ENCODE results near the gene RAB26. TPM values are rescaled to one million over a fixed set of nuclear protein-coding genes. Genes with fewer than 3 reads are reported as not detected.

RAB26 gene
- total and polyA plus RNA-seq, 2 of the 13 experiments (the other 11 are each of a cell fraction or from before 2014, with no cell fraction given) = 0.86 to 3.6 TPM

DNA sequence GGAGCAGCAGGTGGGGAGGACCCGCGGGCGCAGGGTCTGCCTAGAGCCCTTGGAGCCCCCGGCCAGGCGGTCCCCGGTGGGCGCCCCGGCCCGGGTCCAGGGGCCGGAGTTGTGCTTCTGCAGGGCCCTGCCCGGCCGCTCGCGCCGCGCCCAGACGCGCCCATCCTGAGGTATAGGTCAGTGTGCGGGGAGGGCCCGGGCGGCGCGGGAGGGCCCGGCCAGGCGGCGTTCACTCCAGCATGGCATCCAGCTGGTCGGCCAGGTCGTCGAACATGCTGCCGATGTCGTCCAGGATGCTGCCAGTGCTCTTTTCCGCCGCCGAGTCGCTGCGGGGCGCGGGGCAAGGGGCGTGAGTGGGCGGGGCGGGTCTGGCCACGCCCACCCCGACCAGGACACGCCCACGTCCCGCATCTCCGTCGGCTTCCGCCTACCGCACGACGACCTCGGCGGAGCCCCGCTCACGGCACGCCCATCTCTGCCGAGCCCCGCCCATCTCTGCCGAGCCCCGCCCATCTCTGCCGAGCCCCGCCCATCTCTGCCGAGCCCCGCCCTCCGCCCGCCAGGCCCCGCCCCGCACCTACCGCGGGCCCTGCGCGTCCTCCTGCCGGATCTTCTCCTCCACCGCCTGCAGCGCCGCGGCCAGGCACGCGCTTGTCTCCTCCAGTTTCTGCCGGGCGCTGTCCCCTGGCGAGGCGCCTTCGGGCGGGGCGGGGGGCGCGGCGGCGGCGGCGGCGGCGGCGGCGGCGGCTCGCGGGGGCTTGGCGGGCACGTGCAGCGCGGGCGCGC lies 30.1 kb downstream of the RAB26 start:
- POLR2A ChIA-PET = interaction anchor here (1.7 kb wide), 1 partner anchor 23 kb away, joined by 5 read pairs; the partner anchor contains the start of gene TRAF7
- intact Hi-C loops (cut with micrococcal nuclease; ENCODE audit: unreplicated experiment) (no loop called here), in situ Hi-C loops (cut with HindIII; ENCODE audit: extremely low pct_ligation_motif_present, low pct_unique_long_range_greater_than_20kb) (no loop called here)
- Histone ChIP-seq H3K4me2 (ENCODE audit: low read depth, low read length) (no peak overlapping the region), H3K79me2 (ENCODE audit: insufficient read depth, low read length) (no peaks in the 10 kb centered on the region), H4K20me1 (ENCODE audit: insufficient read depth, low read length) (no peaks in the 10 kb centered on the region), H3K4me1 (ENCODE audit: insufficient read depth, low read length) (peaks cover 17% of the 10 kb centered on the region), H2AFZ (ENCODE audit: low read length) (no peak overlapping the region), H3K4me3 (replicated peaks in 1 of 3; ENCODE audit: insufficient read depth in 1 of 3, low read depth in 2 of 3, low read length in 3 of 3) (no peak overlapping the region), H3K27ac (ENCODE audit: extremely low read length, insufficient read depth, low read length) (no peak overlapping the region), H3K9ac (ENCODE audit: insufficient read depth, low read depth, low read length) (no peak overlapping the region), H3K9me3 (ENCODE audit: low read length) (no peaks in the 10 kb centered on the region), H3K27me3 (ENCODE audit: control insufficient read depth in 1 of 2, insufficient read depth in 2 of 2, low read length in 2 of 2) (no peaks in the 10 kb centered on the region), H3K36me3 (replicated peaks in 1 of 2; ENCODE audit: control insufficient read depth in 1 of 2, insufficient read depth in 2 of 2, low read length in 2 of 2) (peaks cover 7 to 20% of the 10 kb centered on the region in 2 experiments; a peak in 2 of 5 replicates)
- TF ChIP-seq ZBTB38 (CRISPR knock-in tag; IDR thresholded peaks at IDR 0.05) (0 out of 2 replicates have a peak, but pooled peaks have one; percentile 58), SP1 (IDR thresholded peaks at IDR 0.05) (no peak), SP1 (CRISPR knock-in tag; IDR thresholded peaks at IDR 0.05) (peak; percentile 62; the same call in 1 of the 2 replicates), ZNF724P (CRISPR knock-in tag; IDR thresholded peaks at IDR 0.05; ENCODE audit: borderline replicate concordance) (no peak), TBX2 (CRISPR knock-in tag; IDR thresholded peaks at IDR 0.05; ENCODE audit: borderline replicate concordance) (no peak), RXRA (CRISPR knock-in tag; IDR thresholded peaks at IDR 0.05) (no peak), ZNF180 (CRISPR knock-in tag; IDR thresholded peaks at IDR 0.05; ENCODE audit: borderline replicate concordance, low read depth) (no peak), ZNF234 (CRISPR knock-in tag; conservative IDR thresholded peaks at IDR 0.05) (no peak), RBFOX2 (IDR thresholded peaks at IDR 0.05; ENCODE audit: low read depth, low read length) (0 out of 2 replicates have a peak, but pooled peaks have one; percentile 7), AGO2 (optimal IDR thresholded peaks at IDR 0.05; ENCODE audit: low read depth, low read length) (peak; percentile 45)
- TF ChIP-seq, protein P1, sequence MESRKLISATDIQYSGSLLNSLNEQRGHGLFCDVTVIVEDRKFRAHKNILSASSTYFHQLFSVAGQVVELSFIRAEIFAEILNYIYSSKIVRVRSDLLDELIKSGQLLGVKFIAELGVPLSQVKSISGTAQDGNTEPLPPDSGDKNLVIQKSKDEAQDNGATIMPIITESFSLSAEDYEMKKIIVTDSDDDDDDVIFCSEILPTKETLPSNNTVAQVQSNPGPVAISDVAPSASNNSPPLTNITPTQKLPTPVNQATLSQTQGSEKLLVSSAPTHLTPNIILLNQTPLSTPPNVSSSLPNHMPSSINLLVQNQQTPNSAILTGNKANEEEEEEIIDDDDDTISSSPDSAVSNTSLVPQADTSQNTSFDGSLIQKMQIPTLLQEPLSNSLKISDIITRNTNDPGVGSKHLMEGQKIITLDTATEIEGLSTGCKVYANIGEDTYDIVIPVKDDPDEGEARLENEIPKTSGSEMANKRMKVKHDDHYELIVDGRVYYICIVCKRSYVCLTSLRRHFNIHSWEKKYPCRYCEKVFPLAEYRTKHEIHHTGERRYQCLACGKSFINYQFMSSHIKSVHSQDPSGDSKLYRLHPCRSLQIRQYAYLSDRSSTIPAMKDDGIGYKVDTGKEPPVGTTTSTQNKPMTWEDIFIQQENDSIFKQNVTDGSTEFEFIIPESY (CRISPR knock-in tag; IDR thresholded peaks at IDR 0.05) = peak; percentile 90; the same call in 1 of the 2 replicates
- BruUV-seq (replicated peaks) = no TSS peak
- FAIRE-seq (no peak), ATAC-seq (no peak), DNase-seq (ENCODE audit: low spot score) (no peak)
- WGBS (ENCODE audit: low lambda C conversion rate) = 95% methylated on average over 96 of the region's 106 CpGs
- CTCF ChIA-PET (ENCODE audit: low intra/inter-chr PET ratio, low total read pairs) = no interaction called here
